GM23338 (cell line): Measurements from ENCODE around the gene CNKSR1. TPM values are rescaled to one million over a fixed set of nuclear protein-coding genes. Genes with fewer than 3 reads are reported as not detected.

Experiments
- ATAC-seq: fragments of 200-7000 bp; cut with Tn5 transposase; 3 replicates; pipeline ENCODE4 v1.9.1; 2020
- DNase-seq: peaks from one replicate; pipeline ENCODE4 v3.0.0-alpha.2; 2015; ENCODE audit warnings: low spot score
- H2AFZ ChIP-seq: fragments of 200-600 bp; sonication (generic); 2 replicates; pipeline ENCODE4 v1.8.0; 2016; ENCODE audit warnings: antibody characterized with exemption, mild to moderate bottlenecking, moderate library complexity
- H3F3A ChIP-seq: fragments of 200-600 bp; sonication (generic); replicated peaks from 2 replicates; pipeline ENCODE4 v1.8.0; 2017; ENCODE audit warnings: antibody characterized with exemption, mixed run types, low read depth
- H3K27ac ChIP-seq: fragments of 200-600 bp; sonication (generic); 2 replicates; pipeline ENCODE4 v1.6.1; 2016; ENCODE audit warnings: low read depth
- H3K27me3 ChIP-seq: fragments of 200-600 bp; sonication (generic); 2 replicates; pipeline ENCODE4 v1.8.0; 2016; ENCODE audit warnings: mild to moderate bottlenecking, mixed run types, moderate library complexity; ENCODE audit not compliant: insufficient read depth
- H3K36me3 ChIP-seq: fragments of 200-600 bp; sonication (generic); 2 replicates; pipeline ENCODE4 v1.8.0; 2016; ENCODE audit warnings: mild to moderate bottlenecking; ENCODE audit not compliant: insufficient read depth
- H3K4me1 ChIP-seq: fragments of 200-600 bp; sonication (generic); 2 replicates; pipeline ENCODE4 v1.8.0; 2016; ENCODE audit warnings: mild to moderate bottlenecking, moderate library complexity; ENCODE audit not compliant: insufficient read depth
- H3K4me2 ChIP-seq: fragments of 200-600 bp; sonication (generic); 2 replicates; pipeline ENCODE4 v1.7.1; 2017; ENCODE audit warnings: mixed run types
- H3K4me3 ChIP-seq: fragments of 200-600 bp; sonication (generic); 2 replicates; pipeline ENCODE4 v1.6.1; 2016; ENCODE audit warnings: mixed run types
- H3K79me2 ChIP-seq: fragments of 200-600 bp; sonication (generic); replicated peaks from 2 replicates; pipeline ENCODE4 v1.8.0; 2017; ENCODE audit warnings: mild to moderate bottlenecking; ENCODE audit not compliant: insufficient read depth
- H3K9me2 ChIP-seq: fragments of 200-600 bp; sonication (generic); 2 replicates; pipeline ENCODE4 v1.8.0; 2017; ENCODE audit not compliant: insufficient read depth
- H4K20me1 ChIP-seq: fragments of 200-600 bp; sonication (generic); replicated peaks from 2 replicates; pipeline ENCODE4 v1.8.0; 2017; ENCODE audit warnings: mild to moderate bottlenecking; ENCODE audit not compliant: insufficient read depth
- H3K27ac Mint-ChIP-seq: 2 replicates; pipeline ENCODE4 v1.8.0; 2020; ENCODE audit warnings: inconsistent platforms, mild to moderate bottlenecking, moderate library complexity, mixed read lengths
- H3K27me3 Mint-ChIP-seq: 3 replicates; pipeline ENCODE4 v1.8.0; 2022; ENCODE audit warnings: low read depth, mild to moderate bottlenecking, moderate library complexity, mixed read lengths, inconsistent platforms; ENCODE audit not compliant: insufficient read depth, poor library complexity
- H3K36me3 Mint-ChIP-seq: 3 replicates; pipeline ENCODE4 v1.8.0; 2021; ENCODE audit warnings: low read depth, mild to moderate bottlenecking, inconsistent platforms, moderate library complexity, mixed read lengths
- H3K4me1 Mint-ChIP-seq: 3 replicates; pipeline ENCODE4 v1.8.0; 2020; ENCODE audit warnings: mild to moderate bottlenecking, inconsistent platforms, mixed read lengths
- H3K4me3 Mint-ChIP-seq: 3 replicates; pipeline ENCODE4 v1.8.0; 2021; ENCODE audit warnings: moderate library complexity, mild to moderate bottlenecking, inconsistent platforms, mixed read lengths
- H3K9me3 Mint-ChIP-seq: 3 replicates; pipeline ENCODE4 v1.8.0; 2020; ENCODE audit warnings: moderate library complexity, mild to moderate bottlenecking, inconsistent platforms, mixed read lengths
- ETS1 ChIP-seq: IDR thresholded peaks from 2 replicates; pipeline ENCODE4 v1.6.1; 2016; ENCODE audit warnings: antibody characterized with exemption
- EZH2 ChIP-seq: fragments of 200-600 bp; sonication (generic); IDR thresholded peaks from one replicate; pipeline ENCODE4 v1.8.0; 2017; ENCODE audit warnings: antibody characterized with exemption, mild to moderate bottlenecking, low read depth; ENCODE audit not compliant: unreplicated experiment
- EZH2phosphoT487 ChIP-seq: fragments of 200-600 bp; sonication (generic); IDR thresholded peaks from one replicate; pipeline ENCODE4 v1.8.1; 2018; ENCODE audit warnings: antibody characterized with exemption; ENCODE audit not compliant: unreplicated experiment
- JUNB ChIP-seq: IDR thresholded peaks from one replicate; pipeline ENCODE4 v1.6.1; 2016; ENCODE audit warnings: antibody characterized with exemption; ENCODE audit not compliant: unreplicated experiment
- NANOG ChIP-seq: IDR thresholded peaks from 2 replicates; pipeline ENCODE4 v1.6.1; 2016; ENCODE audit warnings: antibody characterized with exemption, borderline replicate concordance
- POLR2AphosphoS5 ChIP-seq: IDR thresholded peaks from 2 replicates; pipeline ENCODE4 v1.6.1; 2016; ENCODE audit warnings: antibody characterized with exemption, low read depth
- STAT1 ChIP-seq: IDR thresholded peaks from one replicate; pipeline ENCODE4 v1.6.1; 2016; ENCODE audit warnings: antibody characterized with exemption; ENCODE audit not compliant: unreplicated experiment
- ZNF114 ChIP-seq: fragments of 250-450 bp; sonication (Bioruptor Pico); IDR thresholded peaks from 2 replicates; pipeline ENCODE4 v1.5.0; 2020; ENCODE audit warnings: mild to moderate bottlenecking, moderate library complexity
- ZNF331 ChIP-seq: fragments of 250-450 bp; sonication (Bioruptor Pico); IDR thresholded peaks from 2 replicates; pipeline ENCODE4 v1.5.0; 2020; ENCODE audit warnings: low read depth, mild to moderate bottlenecking, moderate library complexity
- polyA plus RNA-seq: library from polyadenylated mRNA; unstranded; fragments of >200 nt; fragmentation: Nextera tagmentation; extraction: Ambion mirVana; gene quantifications from 2 replicates; pipeline ENCODE4 v1.2.1, GENCODE V29; 2016
- total RNA-seq: library from RNA; depleted of rRNA; stranded (reverse); fragments of >200 nt; shearing (Covaris generic); gene quantifications from 2 replicates; pipeline ENCODE4 v1.2.3, GENCODE V29; 2014
- TF ChIP-seq, protein P1 (sequence below): IDR thresholded peaks from one replicate; pipeline ENCODE4 v1.6.1; 2018; ENCODE audit warnings: antibody characterized with exemption; ENCODE audit not compliant: unreplicated experiment
- TF ChIP-seq, protein P2 (sequence below), 2 experiments: fragments of 200-600 bp in 1 of 2; sonication (generic) in 1 of 2; conservative IDR thresholded peaks; 2 replicates each; pipeline versions ENCODE4 v1.5.1 to v1.6.1; 2016 to 2017; ENCODE audit warnings: antibody characterized with exemption in 2 of 2, low read depth in 2 of 2, mild to moderate bottlenecking in 2 of 2, moderate library complexity in 1 of 2

The CNKSR1 gene
- total and polyA plus RNA-seq, 2 experiments from 2014 or later = 9.7 to 12.5 TPM

GRCh38 chr1:26197301-26197700 is 20.0 kb downstream of the CNKSR1 start:
- TF ChIP-seq STAT1 = no peak
- no peak for TF ChIP-seq NANOG
- TF ChIP-seq, protein P1, sequence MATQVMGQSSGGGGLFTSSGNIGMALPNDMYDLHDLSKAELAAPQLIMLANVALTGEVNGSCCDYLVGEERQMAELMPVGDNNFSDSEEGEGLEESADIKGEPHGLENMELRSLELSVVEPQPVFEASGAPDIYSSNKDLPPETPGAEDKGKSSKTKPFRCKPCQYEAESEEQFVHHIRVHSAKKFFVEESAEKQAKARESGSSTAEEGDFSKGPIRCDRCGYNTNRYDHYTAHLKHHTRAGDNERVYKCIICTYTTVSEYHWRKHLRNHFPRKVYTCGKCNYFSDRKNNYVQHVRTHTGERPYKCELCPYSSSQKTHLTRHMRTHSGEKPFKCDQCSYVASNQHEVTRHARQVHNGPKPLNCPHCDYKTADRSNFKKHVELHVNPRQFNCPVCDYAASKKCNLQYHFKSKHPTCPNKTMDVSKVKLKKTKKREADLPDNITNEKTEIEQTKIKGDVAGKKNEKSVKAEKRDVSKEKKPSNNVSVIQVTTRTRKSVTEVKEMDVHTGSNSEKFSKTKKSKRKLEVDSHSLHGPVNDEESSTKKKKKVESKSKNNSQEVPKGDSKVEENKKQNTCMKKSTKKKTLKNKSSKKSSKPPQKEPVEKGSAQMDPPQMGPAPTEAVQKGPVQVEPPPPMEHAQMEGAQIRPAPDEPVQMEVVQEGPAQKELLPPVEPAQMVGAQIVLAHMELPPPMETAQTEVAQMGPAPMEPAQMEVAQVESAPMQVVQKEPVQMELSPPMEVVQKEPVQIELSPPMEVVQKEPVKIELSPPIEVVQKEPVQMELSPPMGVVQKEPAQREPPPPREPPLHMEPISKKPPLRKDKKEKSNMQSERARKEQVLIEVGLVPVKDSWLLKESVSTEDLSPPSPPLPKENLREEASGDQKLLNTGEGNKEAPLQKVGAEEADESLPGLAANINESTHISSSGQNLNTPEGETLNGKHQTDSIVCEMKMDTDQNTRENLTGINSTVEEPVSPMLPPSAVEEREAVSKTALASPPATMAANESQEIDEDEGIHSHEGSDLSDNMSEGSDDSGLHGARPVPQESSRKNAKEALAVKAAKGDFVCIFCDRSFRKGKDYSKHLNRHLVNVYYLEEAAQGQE = no peak
- no peak for TF ChIP-seq ETS1
- no peak for TF ChIP-seq EZH2phosphoT487
- TF ChIP-seq EZH2 = no peak
- TF ChIP-seq POLR2AphosphoS5 = no peak
- TF ChIP-seq ZNF331 (CRISPR knock-in tag) = no peak
- no peak for TF ChIP-seq JUNB
- TF ChIP-seq, protein P2, sequence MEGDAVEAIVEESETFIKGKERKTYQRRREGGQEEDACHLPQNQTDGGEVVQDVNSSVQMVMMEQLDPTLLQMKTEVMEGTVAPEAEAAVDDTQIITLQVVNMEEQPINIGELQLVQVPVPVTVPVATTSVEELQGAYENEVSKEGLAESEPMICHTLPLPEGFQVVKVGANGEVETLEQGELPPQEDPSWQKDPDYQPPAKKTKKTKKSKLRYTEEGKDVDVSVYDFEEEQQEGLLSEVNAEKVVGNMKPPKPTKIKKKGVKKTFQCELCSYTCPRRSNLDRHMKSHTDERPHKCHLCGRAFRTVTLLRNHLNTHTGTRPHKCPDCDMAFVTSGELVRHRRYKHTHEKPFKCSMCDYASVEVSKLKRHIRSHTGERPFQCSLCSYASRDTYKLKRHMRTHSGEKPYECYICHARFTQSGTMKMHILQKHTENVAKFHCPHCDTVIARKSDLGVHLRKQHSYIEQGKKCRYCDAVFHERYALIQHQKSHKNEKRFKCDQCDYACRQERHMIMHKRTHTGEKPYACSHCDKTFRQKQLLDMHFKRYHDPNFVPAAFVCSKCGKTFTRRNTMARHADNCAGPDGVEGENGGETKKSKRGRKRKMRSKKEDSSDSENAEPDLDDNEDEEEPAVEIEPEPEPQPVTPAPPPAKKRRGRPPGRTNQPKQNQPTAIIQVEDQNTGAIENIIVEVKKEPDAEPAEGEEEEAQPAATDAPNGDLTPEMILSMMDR (conservative IDR thresholded peaks at IDR 0.05; ENCODE audit: low read depth in 2 of 2) = no peak
- no peak for TF ChIP-seq ZNF114 (CRISPR knock-in tag)
- Histone ChIP-seq H3K27me3 (no peaks in the 10 kb centered on the region), H3K4me2 (no peak overlapping the region), H3K79me2 (no peaks in the 10 kb centered on the region), H3K4me1 (no peaks in the 10 kb centered on the region), H3K4me3 (no peak overlapping the region), H4K20me1 (no peaks in the 10 kb centered on the region), H2AFZ (no peak overlapping the region), H3K27ac (no peak overlapping the region), H3F3A (no peaks in the 10 kb centered on the region), H3K9me2 (no peaks in the 10 kb centered on the region), H3K36me3 (no peaks in the 10 kb centered on the region)
- Mint-ChIP-seq H3K4me1 (peaks cover 25% of the 10 kb centered on the region), H3K27me3 (peaks cover 15% of the 10 kb centered on the region), H3K27ac (no peak overlapping the region), H3K9me3 (no peaks in the 10 kb centered on the region), H3K4me3 (no peak overlapping the region), H3K36me3 (no peaks in the 10 kb centered on the region)
- no peak for ATAC-seq
- no peak for DNase-seq
